ENCODE measurements around the gene COG8. TPM values are rescaled to one million over a fixed set of nuclear protein-coding genes. Genes with fewer than 3 reads are reported as not detected.

Gene COG8
- total RNA-seq, 1 donor from 2014 or later: 32.3 TPM

- intact Hi-C loops (cut with DNase I): no loop called here
- Histone ChIP-seq H3K4me3 (no peak overlapping the region), H3K4me1 (peaks cover 3% of the 10 kb centered on the region), H3K36me3 (peaks cover 48% of the 10 kb centered on the region), H3K27me3 (no peaks in the 10 kb centered on the region), H3K9me3 (no peaks in the 10 kb centered on the region), H3K27ac (no peak overlapping the region)
- ATAC-seq (no peak), DNase-seq (no peak)
- TF ChIP-seq CTCF (IDR thresholded peaks at IDR 0.05): no peak
Observed at GRCh38 chr16:69345923-69346322, 6.6 kb upstream of the COG8 start.

- intact Hi-C loops (cut with DNase I): no loop called here
- Histone ChIP-seq H3K4me3 (no peak overlapping the region), H3K9me3 (no peaks in the 10 kb centered on the region), H3K4me1 (peaks cover 10% of the 10 kb centered on the region), H3K27me3 (no peaks in the 10 kb centered on the region), H3K36me3 (peaks cover 36% of the 10 kb centered on the region), H3K27ac (no peak overlapping the region)
- DNase-seq (no peak), ATAC-seq (no peak)
- TF ChIP-seq CTCF (IDR thresholded peaks at IDR 0.05): no peak
Observed at GRCh38 chr16:69344171-69344570, 4.8 kb upstream of the COG8 start.

- H3K4me1 ChIP-seq: peaks cover 26% of the 10 kb centered on the region
- TF ChIP-seq CTCF (IDR thresholded peaks at IDR 0.05): no peak
- ATAC-seq: no peak
- H3K9me3 ChIP-seq: no peaks in the 10 kb centered on the region
- DNase-seq: no peak
- no peaks in the 10 kb centered on the region for H3K27me3 ChIP-seq
- peaks cover 52% of the 10 kb centered on the region for H3K36me3 ChIP-seq
- intact Hi-C loops (cut with DNase I): no loop called here
- peak overlapping the region; percentile 86 for H3K4me3 ChIP-seq
- H3K27ac ChIP-seq: peak overlapping the region; percentile 85
Observed at GRCh38 chr16:69340095-69340644, 806 bp upstream of the COG8 start.

- peaks cover 61% of the 10 kb centered on the region for H3K36me3 ChIP-seq
- ATAC-seq: no peak
- intact Hi-C loops (cut with DNase I): no loop called here
- no peak for TF ChIP-seq CTCF (IDR thresholded peaks at IDR 0.05)
- H3K9me3 ChIP-seq: no peaks in the 10 kb centered on the region
- peak overlapping the region; percentile 85 for H3K27ac ChIP-seq
- H3K27me3 ChIP-seq: no peaks in the 10 kb centered on the region
- peak overlapping the region; percentile 86 for H3K4me3 ChIP-seq
- peaks cover 26% of the 10 kb centered on the region for H3K4me1 ChIP-seq
- no peak for DNase-seq
Observed at GRCh38 chr16:69338557-69339288, 641 bp downstream of the COG8 start.

GRCh38 chr16:69334696-69335095, 4.7 kb downstream of the COG8 start:
- H3K9me3 ChIP-seq: no peaks in the 10 kb centered on the region
- no peaks in the 10 kb centered on the region for H3K27me3 ChIP-seq
- DNase-seq: peak; percentile 40
- TF ChIP-seq CTCF (IDR thresholded peaks at IDR 0.05): no peak
- H3K36me3 ChIP-seq: peaks cover 52% of the 10 kb centered on the region
- H3K4me1 ChIP-seq: peaks cover 16% of the 10 kb centered on the region
- H3K4me3 ChIP-seq: no peak overlapping the region
- ATAC-seq: no peak
- H3K27ac ChIP-seq: no peak overlapping the region
- intact Hi-C loops (cut with DNase I): no loop called here
